ENCODE data around the gene OR51I1. TPM values are rescaled to one million over a fixed set of nuclear protein-coding genes. Genes with fewer than 3 reads are reported as not detected.

Gene OR51I1
- total RNA-seq, 1 experiment from 2014 or later = 23.1 TPM

DNA sequence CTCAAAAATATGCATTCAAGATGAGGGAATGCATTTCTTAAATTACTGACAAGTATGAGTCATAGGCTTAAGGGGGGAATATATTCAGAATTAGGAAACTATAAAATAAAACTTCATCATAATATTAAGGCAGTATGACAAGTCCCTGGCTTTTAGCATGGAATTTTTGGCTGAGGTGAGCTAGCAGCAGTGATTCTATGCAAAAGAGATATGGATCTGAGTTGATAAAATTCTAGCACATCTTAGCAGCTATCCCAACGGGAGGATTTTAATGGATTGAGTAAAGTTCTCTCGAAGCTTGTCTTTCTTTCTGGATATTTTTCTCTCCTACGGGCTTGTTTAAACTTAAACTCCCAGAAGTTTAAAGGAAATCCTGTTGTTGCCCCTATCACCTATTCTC, 18.2 kb downstream of the OR51I1 start:
- Histone ChIP-seq H3K36me3 (ENCODE audit: control insufficient read depth in 1 of 2, insufficient read depth in 2 of 2, low read length in 2 of 2) (peaks cover 2 to 50% of the 10 kb centered on the region in 2 experiments), H2AFZ (ENCODE audit: low read depth, low read length, poor library complexity, severe bottlenecking) (no peak overlapping the region), H3K27me3 (ENCODE audit: insufficient read depth, low read length) (no peaks in the 10 kb centered on the region), H3K4me2 (ENCODE audit: low read length) (no peak overlapping the region), H3K4me3 (replicated peaks in 1 of 2; ENCODE audit: low read depth in 1 of 2, low read length in 2 of 2) (no peak overlapping the region), H3K9me3 (ENCODE audit: control insufficient read depth in 1 of 2, insufficient read depth in 1 of 2, low read depth in 1 of 2, low read length in 2 of 2) (no peaks in the 10 kb centered on the region), H3K9ac (ENCODE audit: low read length) (no peak overlapping the region), H4K20me1 (ENCODE audit: insufficient read depth) (peaks cover 18% of the 10 kb centered on the region; the same call in 1 of the 2 replicates), H3K27ac (ENCODE audit: low read depth, low read length) (peak overlapping the region; percentile 32; the same call in 1 of the 2 replicates), H3K4me1 (ENCODE audit: control insufficient read depth in 1 of 2, insufficient read depth in 2 of 2, low read length in 2 of 2) (peaks cover 0 to 26% of the 10 kb centered on the region in 2 experiments; a peak in 1 of 4 replicates), H3K9me2 (ENCODE audit: insufficient read depth) (no peaks in the 10 kb centered on the region), H3K79me2 (ENCODE audit: insufficient read depth, low read length) (peaks cover 96% of the 10 kb centered on the region)
- intact Hi-C loops (cut with micrococcal nuclease) = no loop called here
- ChIA-PET CTCF (no interaction called here), RAD21 (ENCODE audit: low non-redundant PET in 1 of 2, low total read pairs in 2 of 2, uncharacterized antibody in 2 of 2, unreplicated experiment in 2 of 2) (no interaction called here), POLR2A (no interaction called here)
- ATAC-seq (no peak; the same call in 1 of the 2 replicates), DNase-seq (ENCODE audit: low read depth, low spot score) (no peak)
- no TSS peak for BruUV-seq (replicated peaks)
- TF ChIP-seq RAD21 (IDR thresholded peaks at IDR 0.05; ENCODE audit: low read depth) = no peak
- TF ChIP-seq SP1 (IDR thresholded peaks at IDR 0.05; ENCODE audit: low read depth) = no peak
- no peak for TF ChIP-seq CBX3 (IDR thresholded peaks at IDR 0.05; ENCODE audit: low read depth)
- TF ChIP-seq, protein P1, sequence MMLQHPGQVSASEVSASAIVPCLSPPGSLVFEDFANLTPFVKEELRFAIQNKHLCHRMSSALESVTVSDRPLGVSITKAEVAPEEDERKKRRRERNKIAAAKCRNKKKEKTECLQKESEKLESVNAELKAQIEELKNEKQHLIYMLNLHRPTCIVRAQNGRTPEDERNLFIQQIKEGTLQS (IDR thresholded peaks at IDR 0.05) = no peak
- no peak for TF ChIP-seq EZH2 (IDR thresholded peaks at IDR 0.05)
- TF ChIP-seq TCF7L2 (IDR thresholded peaks at IDR 0.05; ENCODE audit: borderline replicate concordance, extremely low read depth, insufficient read depth, insufficient read length) = no peak
- TF ChIP-seq EZH2phosphoT487 (IDR thresholded peaks at IDR 0.05; ENCODE audit: borderline replicate concordance) = no peak
- TF ChIP-seq FOSL1 (IDR thresholded peaks at IDR 0.05; ENCODE audit: low read depth) = no peak
- no peak for TF ChIP-seq SIN3A (IDR thresholded peaks at IDR 0.05; ENCODE audit: low read depth)
- TF ChIP-seq JUND (IDR thresholded peaks at IDR 0.05) = no peak
- TF ChIP-seq, protein P2, sequence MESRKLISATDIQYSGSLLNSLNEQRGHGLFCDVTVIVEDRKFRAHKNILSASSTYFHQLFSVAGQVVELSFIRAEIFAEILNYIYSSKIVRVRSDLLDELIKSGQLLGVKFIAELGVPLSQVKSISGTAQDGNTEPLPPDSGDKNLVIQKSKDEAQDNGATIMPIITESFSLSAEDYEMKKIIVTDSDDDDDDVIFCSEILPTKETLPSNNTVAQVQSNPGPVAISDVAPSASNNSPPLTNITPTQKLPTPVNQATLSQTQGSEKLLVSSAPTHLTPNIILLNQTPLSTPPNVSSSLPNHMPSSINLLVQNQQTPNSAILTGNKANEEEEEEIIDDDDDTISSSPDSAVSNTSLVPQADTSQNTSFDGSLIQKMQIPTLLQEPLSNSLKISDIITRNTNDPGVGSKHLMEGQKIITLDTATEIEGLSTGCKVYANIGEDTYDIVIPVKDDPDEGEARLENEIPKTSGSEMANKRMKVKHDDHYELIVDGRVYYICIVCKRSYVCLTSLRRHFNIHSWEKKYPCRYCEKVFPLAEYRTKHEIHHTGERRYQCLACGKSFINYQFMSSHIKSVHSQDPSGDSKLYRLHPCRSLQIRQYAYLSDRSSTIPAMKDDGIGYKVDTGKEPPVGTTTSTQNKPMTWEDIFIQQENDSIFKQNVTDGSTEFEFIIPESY (IDR thresholded peaks at IDR 0.05; ENCODE audit: extremely low read depth, insufficient replicate concordance, low read length) = no peak
- TF ChIP-seq YY1 (IDR thresholded peaks at IDR 0.05; ENCODE audit: extremely low read depth, insufficient replicate concordance, low read depth, low read length) = no peak
- TF ChIP-seq POLR2A (IDR thresholded peaks at IDR 0.05; ENCODE audit: borderline replicate concordance, extremely low read depth, insufficient read depth, insufficient read length) = no peak
- no peak for TF ChIP-seq POLR2AphosphoS5 (IDR thresholded peaks at IDR 0.05; ENCODE audit: low read depth, low read length)
- no peak for TF ChIP-seq EGR1 (IDR thresholded peaks at IDR 0.05; ENCODE audit: low read depth)
- no peak for TF ChIP-seq ZFX (IDR thresholded peaks at IDR 0.05)
- no peak for TF ChIP-seq ZNF274 (IDR thresholded peaks at IDR 0.05; ENCODE audit: low read depth, low read length)
- TF ChIP-seq, protein P3, sequence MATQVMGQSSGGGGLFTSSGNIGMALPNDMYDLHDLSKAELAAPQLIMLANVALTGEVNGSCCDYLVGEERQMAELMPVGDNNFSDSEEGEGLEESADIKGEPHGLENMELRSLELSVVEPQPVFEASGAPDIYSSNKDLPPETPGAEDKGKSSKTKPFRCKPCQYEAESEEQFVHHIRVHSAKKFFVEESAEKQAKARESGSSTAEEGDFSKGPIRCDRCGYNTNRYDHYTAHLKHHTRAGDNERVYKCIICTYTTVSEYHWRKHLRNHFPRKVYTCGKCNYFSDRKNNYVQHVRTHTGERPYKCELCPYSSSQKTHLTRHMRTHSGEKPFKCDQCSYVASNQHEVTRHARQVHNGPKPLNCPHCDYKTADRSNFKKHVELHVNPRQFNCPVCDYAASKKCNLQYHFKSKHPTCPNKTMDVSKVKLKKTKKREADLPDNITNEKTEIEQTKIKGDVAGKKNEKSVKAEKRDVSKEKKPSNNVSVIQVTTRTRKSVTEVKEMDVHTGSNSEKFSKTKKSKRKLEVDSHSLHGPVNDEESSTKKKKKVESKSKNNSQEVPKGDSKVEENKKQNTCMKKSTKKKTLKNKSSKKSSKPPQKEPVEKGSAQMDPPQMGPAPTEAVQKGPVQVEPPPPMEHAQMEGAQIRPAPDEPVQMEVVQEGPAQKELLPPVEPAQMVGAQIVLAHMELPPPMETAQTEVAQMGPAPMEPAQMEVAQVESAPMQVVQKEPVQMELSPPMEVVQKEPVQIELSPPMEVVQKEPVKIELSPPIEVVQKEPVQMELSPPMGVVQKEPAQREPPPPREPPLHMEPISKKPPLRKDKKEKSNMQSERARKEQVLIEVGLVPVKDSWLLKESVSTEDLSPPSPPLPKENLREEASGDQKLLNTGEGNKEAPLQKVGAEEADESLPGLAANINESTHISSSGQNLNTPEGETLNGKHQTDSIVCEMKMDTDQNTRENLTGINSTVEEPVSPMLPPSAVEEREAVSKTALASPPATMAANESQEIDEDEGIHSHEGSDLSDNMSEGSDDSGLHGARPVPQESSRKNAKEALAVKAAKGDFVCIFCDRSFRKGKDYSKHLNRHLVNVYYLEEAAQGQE (IDR thresholded peaks at IDR 0.05; ENCODE audit: low read depth) = no peak

All from HCT116 (cell line).